Measurements from ENCODE around the gene WNT5A.
"Not testable (repeated sequence)": the region's sequence is repeated elsewhere in the genome, so short reads cannot be mapped to it uniquely, and the experiment has no call there.

Gene WNT5A

GRCh38 chr3:55505102-55505501 is 18.0 kb upstream of the WNT5A start:
- not testable (repeated sequence) for DNase-seq

- DNase-seq: no peak
These were observed 14.8 kb upstream of the WNT5A start for GRCh38 chr3:55501905-55502304.

- no peak for DNase-seq
These were observed 13.6 kb upstream of the WNT5A start for GRCh38 chr3:55500555-55501330.

GRCh38 chr3:55498520-55498919 is 11.4 kb upstream of the WNT5A start:
- DNase-seq: no peak

GRCh38 chr3:55497250-55497649 is 10.1 kb upstream of the WNT5A start:
- no peak for DNase-seq

GRCh38 chr3:55494976-55495375 is 7.9 kb upstream of the WNT5A start:
- DNase-seq: no peak

GRCh38 chr3:55492976-55493375 is 5.9 kb upstream of the WNT5A start:
- DNase-seq: no peak

- no peak for DNase-seq
These were observed 4.2 kb upstream of the WNT5A start for GRCh38 chr3:55491296-55491816.

GRCh38 chr3:55490276-55490913 is 3.3 kb upstream of the WNT5A start:
- DNase-seq: no peak

- DNase-seq: no peak
These were observed 2.7 kb upstream of the WNT5A start for GRCh38 chr3:55489798-55490132.

GRCh38 chr3:55488398-55489055 is 1.4 kb upstream of the WNT5A start:
- no peak for DNase-seq

- DNase-seq: no peak
These were observed 505 bp upstream of the WNT5A start for GRCh38 chr3:55487381-55488241.

- no peak for DNase-seq
These were observed 827 bp downstream of the WNT5A start for GRCh38 chr3:55486101-55486856.

- no peak for DNase-seq
These were observed 2.0 kb downstream of the WNT5A start for GRCh38 chr3:55484801-55485791.

GRCh38 chr3:55484191-55484689 is 2.9 kb downstream of the WNT5A start:
- no peak for DNase-seq

GRCh38 chr3:55483196-55484095 is 3.7 kb downstream of the WNT5A start:
- DNase-seq: no peak

GRCh38 chr3:55482496-55483195 is 4.5 kb downstream of the WNT5A start:
- no peak for DNase-seq

GRCh38 chr3:55481744-55482495 is 5.2 kb downstream of the WNT5A start:
- no peak for DNase-seq

Measured in NCI-H1417 treated with DMSO at 0.1 percent for 48 hours (cell line).